Activated T-cell treated with anti-CD3 and anti-CD28 coated beads for 48 hours (primary cell): ENCODE results near the gene KY.

Experiments used
- DNase-seq: peaks from one replicate; pipeline ENCODE4 v3.0.0-alpha.2; 2020; ENCODE audit warnings: low read depth

KY gene

DNA sequence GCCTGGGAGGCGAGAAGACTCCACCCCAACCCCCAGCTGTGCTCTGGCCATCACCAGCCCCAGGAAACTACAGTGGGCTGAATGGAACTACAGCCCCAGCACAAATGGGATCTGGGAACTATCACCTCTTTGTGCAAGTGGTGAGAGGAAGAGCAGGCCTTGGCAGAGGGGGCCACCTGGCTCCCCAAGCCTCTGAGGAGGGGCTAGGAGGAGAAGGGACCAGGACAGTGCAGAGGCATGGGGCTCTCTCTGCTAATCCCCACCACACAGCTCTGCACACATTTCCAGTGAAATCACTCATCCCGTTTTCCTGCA, 31.6 kb downstream of the KY start:
- DNase-seq = no peak

DNA sequence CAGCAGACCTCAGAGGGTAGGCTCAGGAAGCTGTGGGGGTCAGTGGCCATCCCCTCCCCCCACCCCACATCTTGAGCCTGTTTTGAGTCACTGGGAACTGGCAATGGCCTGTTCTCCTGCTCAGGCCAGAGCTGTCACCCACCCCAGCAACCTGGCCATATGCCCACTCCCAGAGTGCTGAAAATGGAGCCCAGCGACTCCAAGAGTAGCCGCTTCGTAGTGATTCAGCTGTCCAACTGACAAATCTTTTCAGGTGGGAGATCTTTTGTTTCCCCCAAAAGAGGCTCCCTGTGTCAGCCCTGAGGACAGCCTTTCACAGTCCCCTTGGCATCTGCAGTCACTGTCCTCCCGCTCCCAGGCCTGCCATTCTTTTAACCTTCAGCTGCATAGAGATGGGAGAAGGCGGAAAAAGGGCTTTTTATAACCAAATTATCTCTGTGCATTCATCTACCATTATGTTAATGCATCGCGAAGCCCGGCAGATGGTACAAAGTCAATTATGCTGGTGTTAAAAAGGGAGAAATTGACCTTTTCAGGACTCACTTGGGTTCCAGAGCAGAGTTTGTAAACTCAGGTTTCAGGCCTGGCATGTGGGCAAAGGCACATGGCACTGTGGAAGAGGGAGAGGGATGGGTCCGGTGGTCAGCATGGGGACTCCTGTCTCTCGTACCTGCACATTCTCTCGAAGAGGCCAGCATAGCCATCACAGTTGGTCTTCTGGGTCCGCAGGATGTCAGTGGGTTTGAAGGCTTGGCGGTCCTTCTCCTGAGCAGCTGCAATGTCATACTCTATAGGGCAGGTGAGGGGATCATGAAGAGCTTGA, 32.1 kb downstream of the KY start:
- no peak for DNase-seq

DNA sequence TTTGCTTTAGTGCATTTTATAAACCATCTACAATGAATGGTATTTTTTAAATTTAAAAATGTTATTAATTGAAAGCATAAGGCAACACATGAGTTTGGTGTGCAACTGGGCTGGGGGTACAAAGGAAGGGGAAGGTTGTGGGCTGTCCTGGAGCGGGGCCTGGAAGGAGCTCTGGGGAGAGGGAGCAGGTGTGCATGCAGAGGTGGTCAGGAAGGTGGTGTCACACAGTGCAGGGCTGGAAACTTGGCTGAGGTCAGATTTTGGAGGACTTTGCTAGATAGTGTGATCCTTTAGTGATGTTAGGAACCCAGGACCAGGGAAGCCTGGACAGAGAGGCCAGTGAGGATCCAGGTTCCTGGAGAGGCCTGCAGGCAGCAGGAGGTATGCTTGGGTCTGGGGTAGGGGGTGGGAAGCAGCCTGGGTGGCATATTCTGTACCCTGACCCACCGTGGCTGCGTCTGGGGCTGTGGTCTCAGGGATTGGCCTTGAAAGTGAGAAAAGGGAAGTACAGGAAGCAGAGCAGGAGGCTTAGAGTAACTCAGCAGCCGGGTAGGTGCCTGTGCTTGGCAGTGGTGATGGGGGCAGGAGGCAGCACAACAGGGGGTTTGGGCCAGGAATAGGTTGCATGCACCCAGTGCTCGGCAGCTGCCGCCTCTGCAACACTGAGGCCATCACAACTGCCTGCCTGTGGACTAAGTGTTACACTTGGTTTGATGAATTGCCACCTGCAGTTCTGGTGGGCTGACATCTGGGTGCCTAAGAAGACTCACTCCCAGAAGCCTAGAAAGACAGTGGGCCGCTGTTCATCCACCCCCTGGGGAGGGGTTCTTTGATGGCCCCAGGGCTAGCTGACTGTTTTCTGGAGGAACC, 33.0 kb downstream of the KY start:
- DNase-seq = no peak

DNA sequence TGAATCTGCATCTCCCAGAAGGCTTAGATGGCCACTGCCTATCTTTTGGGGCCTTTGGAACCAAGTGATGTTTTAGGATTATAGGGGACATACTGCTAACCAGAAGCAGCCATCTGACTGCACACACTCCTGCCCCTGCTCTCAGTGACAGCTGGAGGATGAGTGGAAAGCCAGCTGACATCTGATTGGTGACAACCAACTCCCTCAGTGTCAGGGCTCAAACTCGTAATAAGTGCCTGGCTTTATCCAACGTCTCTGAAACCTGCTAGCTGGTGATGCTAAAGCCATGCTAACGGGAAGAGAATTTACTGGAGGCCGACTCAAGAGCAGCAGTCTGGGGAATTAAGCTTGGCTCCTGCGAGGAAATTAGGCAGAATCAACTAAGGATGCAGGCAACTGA, 35.1 kb downstream of the KY start:
- no peak for DNase-seq

DNA sequence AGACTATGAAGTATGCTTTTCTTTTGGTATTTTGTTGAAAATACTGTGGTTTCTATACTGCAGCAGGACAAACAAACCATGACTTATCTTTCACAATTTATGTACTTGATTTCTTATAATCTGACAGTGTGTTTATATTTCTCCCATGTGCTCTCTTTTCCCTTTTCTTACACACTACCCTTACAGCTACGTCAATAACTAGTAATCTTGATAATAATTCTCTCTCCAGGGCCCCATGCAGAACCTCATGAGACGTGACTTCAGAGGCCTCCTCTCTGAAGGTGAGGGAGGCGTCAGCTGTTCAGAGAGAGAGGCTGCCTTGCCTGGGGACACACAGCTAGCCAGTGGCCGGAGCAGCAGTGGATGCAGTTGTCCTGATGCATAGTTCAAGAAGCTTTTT, 35.9 kb downstream of the KY start:
- DNase-seq = no peak

DNA sequence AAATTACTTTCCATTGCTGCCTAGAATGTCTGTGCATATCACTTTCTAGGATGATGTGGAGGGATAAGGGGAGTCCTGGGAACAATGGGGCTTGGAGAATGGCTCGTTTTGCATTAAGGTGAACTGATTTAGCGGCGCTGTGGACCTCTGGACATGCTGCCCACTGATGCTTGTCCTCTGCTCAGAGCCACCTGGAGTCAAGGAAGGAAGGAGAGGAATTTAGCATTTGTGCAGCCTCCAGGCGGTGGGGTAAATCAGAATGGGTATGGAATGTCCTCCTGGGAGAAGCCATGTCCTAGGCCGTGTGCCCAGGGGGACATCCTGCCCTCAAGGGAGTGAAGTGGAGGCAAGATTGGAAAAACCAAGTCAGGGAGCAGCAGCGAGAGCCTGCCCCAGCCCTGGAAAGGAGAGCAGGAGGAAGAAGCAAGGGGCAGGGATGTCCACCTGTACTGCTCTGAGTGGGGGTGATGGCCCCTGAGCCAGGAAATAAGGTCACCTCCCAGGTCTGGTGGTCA, 37.8 kb downstream of the KY start:
- no peak for DNase-seq

DNA sequence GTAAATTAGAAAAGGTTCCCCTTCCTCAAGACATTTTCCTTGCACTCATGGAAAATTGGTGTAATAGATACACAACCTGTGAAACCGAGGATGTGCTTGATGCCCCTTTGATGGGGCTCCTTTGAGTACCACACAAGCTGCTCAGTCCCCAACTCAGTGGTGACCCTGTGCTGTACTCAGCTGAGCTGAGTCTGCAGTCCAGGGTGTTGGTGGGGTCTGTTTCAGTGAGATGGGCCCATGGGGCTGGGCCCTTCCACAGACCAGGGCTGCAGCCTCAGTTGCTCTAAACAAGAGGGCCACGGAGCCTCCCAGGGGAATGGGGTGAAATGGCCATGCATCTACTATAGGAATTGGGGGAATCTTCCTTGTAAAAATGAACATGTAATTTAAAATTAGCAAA, 39.3 kb downstream of the KY start:
- no peak for DNase-seq

DNA sequence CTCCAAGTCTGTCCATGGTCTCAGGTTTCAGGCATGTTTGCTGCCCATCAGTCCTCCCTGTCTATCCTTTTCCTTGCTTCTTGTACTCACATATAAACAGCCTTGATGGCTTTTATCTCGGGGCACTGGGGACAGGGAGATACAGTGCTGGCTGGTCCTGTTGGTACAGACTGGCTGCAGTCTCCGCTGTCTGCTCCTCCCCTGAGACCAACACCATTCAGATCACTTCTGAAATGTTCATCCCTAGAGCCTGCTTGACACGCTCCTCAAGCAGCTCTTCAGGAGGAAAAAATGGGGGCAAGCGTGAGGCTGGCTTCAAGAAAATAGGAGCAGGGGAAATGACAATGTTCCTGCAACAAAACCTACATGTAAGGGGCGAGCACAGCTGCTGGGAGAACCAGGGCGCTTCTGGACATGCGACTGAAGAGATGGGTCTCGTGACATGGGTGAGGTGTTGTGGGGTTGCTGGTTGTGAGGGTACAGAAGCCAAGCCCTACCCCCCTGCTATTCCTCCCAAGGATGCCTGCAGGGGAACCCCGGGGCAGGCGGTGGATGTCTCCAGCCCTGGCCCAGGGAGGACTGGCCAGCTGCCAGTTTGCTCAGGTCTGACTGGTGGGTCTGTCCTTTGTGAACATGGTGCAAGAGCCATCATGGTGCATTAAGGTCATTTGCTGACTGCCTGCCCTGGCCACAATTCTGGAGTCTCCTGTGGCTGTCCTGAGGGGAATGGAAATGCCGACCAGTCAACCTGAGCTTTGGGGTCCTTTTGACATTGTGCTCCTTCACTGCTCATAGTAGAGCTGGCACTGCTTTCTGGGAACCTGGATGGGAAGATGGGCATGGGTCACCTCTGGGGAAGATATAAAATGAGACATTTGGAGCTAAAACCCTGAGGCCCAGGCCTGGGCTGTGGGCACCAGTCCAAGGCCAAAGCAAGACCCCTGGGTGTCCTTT, 40.1 kb downstream of the KY start:
- no peak for DNase-seq

DNA sequence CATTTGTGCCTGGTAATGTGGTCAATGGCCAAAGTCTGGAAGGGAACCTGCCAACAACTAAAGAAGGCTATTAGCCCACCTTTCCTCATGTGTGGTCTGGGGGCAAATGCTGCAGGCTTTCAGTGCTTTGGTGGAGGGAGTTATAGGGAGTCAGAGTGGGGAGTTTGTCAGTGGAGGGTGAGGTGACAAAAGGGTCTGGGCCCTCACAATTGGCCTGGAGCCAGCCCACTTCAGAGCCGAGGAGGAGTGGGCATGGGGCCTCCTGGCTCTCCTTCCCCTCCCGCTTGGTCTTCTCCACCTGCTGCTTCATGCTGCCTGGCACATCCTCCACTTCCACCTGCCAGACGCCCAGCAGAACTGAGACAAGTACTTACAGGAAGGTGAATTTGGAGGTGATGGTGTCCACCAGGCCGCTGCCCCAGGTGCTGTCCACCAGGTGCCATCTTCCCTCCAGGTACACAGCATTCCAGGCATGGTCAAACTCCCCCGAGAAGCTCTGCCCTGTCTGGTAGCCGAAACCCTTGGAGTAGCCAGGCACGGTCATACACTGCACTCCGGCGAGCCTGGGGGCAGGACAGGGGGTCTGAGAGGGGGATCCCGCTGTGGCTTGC, 40.9 kb downstream of the KY start:
- DNase-seq = no peak

DNA sequence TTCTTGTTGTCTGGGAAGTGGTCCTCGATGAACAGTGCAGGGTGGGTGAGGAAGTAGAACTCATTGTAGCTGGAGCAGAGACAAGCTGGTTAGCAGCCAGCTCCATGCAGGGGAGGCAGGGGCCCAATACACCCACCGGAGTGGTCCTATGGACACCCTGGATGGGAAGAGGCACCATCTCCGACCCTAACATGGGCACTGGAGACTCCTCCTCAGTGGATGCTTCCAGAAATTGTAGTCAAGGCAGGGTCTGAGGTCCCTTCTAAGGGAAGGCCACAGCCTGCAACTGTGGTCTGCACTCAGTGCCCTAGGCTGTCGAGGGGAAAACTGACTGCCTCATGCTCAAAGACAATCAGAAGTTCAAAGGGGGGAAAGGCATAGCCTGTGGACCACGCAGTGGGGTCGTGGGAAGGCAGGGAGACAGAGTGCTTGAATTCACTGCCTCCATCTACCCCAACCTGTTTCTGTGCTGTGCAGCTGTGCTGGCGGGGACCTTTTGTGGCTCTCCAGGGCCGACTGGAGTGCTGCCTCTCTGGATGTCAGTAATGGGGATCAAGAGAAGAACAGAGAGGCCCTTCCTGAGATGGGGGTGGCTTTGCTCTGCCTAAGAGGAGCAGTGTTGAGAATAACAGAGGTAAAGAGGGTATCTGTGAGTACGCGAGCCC, 41.9 kb downstream of the KY start:
- no peak for DNase-seq

DNA sequence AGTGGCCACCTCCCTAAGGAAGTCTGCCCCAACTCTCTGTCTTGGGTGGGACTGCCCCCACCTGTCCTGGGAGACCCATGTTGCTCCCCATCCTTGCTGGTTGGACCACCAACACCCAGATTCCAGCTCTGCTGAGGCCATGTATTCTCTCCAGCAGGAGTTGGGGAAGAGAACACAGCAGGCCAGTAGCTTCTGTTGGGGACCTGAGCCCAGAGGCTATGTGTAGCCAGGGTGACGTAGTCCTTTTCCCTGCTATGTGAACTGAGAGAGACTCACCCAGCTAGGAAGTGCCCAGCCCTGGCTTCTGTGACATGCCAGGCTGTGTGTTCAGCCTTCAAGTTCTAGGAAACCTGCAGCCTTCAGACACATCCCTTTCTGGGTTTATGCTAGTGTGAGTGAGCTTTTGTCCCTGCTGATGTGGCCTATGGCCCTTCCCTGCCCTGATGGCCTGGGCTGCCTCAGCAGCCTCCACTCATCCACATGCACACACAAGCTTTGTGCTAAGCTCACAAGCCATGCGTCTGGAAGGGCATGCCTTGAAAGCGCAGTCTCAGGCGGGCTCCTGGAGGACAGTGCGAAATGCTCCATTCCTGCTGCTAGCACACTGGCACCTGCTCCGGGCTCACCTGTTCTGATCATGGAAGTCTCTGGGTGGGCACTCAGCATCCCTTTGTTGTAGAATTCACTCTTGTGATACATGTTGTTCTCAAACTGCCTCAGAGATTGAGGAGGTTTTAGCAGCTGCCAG, 42.6 kb downstream of the KY start:
- DNase-seq = no peak

DNA sequence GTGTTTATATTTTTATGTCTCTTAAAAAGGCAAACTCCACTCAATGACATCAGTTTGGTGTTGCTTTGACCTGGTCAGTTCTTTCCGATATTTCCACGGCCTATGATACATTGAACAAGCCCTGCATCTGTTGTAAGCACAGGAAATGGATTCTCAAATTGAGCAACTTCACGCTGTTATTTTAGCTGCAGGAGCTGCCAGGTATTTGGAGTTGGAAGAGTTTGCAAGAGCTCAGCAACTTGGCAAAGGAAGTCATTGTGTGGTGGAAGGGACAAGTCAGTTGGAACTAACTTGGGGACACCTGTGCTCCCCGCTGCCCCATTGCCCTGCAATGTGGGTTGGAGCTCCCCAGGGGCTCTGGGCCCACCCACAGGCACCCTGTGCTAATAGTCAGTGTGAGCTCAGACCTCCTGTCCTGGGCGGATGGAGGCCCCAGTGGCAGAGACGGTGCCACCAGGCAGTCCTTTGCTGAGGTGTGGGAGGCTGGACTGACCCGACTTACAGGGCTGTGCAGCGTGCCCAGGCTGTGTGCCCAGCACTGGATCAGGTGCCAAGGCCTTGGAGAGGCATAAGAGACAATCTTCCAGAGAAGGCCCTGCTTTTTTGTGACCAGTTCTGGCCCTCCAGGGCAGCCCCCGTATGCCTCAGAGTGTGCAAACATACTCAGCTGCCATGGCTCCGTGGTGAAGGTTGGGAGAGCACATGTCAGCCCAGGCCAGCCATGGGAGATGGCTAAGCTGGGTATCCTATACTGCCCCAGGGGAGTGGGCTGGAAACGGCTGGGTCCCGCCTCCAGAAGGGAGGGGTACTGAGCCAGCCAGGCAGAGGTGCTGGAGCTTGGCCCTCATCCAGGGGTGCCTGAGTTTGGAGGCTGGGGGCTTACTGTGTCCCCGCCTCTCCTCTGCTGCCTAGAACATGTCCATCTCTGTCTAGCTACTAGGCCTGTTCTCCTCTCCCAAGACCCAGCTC, 43.5 kb downstream of the KY start:
- no peak for DNase-seq

DNA sequence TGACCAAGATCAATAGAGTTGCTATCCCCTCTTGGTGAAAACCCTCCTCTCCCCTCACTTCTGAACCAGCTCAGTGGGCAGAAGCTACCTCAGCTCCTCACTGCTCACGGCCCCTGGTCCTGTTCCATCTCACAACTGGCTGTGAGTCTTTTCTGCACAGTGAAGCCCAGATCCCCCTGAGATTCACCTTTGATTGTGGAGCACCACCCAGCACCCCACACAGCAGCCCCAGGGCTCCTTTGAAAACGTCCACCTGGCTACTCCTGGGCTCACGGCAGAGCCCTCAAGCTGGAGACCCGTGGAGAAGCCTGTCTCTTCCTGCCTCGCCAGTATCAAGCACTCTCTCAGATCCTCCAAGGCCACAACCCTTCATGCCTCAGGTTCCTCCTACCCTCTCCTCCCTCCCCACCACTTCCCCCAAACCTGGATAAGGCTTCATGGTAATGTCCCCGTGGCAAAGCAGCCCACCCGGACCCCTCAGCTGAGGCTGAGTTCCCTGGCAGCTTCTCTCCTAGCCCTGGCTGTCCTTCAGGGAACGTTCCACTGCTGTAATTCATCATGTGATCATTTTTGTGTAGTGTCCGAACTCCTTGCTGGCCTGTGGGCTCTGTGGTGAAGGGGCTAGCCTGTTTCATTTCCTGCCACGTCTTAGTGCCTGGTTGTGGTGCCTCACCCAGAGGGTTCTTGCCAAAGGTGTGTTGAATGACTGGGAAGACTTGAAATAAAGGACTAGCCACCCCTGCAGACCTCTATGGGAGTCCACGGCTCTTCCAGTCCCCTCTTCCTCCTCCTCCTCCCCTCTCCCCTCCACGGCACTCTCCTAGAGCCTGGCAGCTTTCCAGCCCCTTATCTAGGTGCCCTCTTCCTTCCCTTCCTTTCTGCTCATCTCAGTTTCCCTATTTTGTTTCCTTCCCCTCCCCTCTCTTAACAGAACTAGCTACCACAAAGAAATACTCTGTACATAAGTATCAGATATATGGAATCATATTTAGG, 44.5 kb downstream of the KY start:
- no peak for DNase-seq

DNA sequence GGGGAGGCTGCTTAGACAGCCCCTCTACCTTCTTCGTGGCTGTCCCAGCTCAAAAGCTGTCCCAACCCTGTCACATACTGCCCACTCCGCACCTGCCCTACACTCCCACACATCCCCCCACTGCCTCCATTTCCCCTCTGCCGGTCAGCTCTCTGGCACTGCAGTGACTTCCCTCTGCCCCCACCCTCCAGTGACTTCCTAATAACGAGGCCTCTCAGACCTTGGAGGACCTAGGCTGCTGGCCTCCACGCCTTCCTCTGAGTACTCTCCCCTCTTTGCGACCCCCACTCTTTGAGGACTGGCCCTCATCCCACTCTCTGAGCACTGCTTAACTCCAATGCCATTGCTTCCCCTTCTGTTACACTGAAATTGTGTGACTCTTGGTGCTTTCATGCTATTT, 45.3 kb downstream of the KY start:
- no peak for DNase-seq

DNA sequence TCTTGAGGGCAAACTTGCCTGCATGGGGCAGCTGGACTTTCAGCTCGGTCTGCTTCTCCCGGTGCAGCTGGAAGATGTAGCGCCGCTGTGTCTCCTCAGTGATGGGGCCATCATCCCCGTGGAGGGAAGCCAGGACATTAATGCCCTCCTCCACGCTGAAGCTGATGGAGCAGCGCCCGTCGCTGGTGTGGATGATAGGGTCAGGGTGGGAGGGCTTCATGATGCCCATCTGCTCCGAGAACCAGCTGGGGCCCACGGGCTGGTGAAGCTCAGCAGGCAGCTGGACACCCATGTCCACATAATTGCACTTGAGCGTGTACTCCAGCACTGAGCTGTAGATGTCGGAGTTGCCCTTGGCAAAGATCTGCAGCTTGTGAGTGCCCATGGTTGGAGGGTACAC, 46.9 kb downstream of the KY start:
- no peak for DNase-seq

DNA sequence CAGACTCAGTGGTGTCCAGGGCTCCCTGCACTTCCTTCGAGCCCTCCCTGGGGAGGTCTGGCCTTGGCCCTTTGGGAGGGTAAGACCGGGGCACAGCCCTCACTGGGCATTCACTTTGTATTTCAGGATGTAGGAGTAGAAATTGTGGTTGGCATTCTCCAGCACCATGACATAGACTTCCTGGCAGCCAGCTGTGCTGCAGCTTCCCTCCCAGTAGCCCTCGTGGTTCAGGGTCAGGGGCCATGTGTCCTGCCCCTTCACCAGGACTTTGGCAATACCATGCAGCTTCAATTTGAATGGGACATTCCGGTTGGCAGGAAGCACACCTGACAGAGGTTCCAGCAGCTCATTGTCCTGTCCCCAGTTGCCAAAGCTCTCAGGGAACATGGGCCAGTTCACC, 47.3 kb downstream of the KY start:
- DNase-seq = no peak

DNA sequence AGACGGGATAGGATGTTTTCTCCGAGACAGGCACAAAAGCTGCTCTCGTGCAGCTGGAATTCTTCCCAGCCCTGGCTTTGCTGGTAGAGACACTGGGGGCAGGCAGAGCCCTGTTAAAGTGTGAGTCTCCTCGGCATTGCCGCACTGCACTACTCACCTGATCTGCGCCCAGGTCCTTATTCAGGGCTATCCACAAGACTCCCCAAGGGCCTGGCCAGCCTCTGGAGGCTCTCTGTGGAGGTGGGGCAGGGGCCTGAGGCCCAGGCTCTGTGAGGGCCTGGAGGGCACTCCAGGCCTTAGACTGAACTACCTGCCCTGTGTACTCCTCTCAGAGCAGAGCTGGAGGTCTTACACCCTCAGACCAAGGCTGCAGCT, 48.4 kb downstream of the KY start:
- no peak for DNase-seq
